Gastroesophageal sphincter (tissue), 3 donors: Measurements from ENCODE around the gene PLCG2.

Experiments used
- EP300 ChIP-seq: sonication (generic); formaldehyde crosslinking; IDR thresholded peaks from one replicate; pipeline ENCODE4 v1.6.1; 2017; ENCODE audit warnings: antibody characterized with exemption, mild to moderate bottlenecking
- POLR2A ChIP-seq, 2 donors: fragments of 450-650 bp; IDR thresholded peaks; one replicate each; pipeline ENCODE4 v1.6.1; 2017; ENCODE audit warnings: antibody characterized with exemption in 2 of 2, mild to moderate bottlenecking in 2 of 2, moderate library complexity in 1 of 2
- POLR2AphosphoS5 ChIP-seq: sonication (generic); formaldehyde crosslinking; IDR thresholded peaks from one replicate; pipeline ENCODE4 v1.6.1; 2017; ENCODE audit warnings: antibody characterized with exemption
- TF ChIP-seq, protein P1 (sequence below), 4 experiments: fragments of 200-600 bp in 2 of 4; fragments of 450-650 bp in 2 of 4; sonication (generic) in 1 of 4; IDR thresholded peaks; one replicate each; pipeline ENCODE4 v1.5.1; 2017 to 2019; ENCODE audit warnings: antibody characterized with exemption in 4 of 4, mild to moderate bottlenecking in 2 of 4, moderate library complexity in 2 of 4

DNA sequence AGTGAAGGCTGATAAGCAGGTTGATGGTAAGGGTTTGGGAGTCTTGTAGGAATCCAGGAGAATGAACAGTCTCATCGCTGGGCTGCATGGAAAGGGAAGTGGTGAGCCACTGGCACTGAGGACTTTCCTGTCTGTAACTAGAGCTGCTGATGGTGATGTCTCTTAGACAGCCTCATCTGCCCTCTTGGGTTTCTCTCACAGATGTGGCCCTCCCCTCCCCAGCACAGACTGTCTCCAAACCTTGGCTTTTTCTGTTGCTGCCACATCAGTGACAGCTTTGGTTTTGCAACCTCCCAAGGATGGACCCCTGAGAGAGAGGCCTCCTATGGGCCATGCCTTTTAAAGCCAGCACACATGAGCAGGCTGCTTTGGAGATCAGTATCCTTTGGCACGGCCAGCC, 16.9 kb downstream of the PLCG2 start:
- TF ChIP-seq, protein P1, sequence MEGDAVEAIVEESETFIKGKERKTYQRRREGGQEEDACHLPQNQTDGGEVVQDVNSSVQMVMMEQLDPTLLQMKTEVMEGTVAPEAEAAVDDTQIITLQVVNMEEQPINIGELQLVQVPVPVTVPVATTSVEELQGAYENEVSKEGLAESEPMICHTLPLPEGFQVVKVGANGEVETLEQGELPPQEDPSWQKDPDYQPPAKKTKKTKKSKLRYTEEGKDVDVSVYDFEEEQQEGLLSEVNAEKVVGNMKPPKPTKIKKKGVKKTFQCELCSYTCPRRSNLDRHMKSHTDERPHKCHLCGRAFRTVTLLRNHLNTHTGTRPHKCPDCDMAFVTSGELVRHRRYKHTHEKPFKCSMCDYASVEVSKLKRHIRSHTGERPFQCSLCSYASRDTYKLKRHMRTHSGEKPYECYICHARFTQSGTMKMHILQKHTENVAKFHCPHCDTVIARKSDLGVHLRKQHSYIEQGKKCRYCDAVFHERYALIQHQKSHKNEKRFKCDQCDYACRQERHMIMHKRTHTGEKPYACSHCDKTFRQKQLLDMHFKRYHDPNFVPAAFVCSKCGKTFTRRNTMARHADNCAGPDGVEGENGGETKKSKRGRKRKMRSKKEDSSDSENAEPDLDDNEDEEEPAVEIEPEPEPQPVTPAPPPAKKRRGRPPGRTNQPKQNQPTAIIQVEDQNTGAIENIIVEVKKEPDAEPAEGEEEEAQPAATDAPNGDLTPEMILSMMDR (IDR thresholded peaks at IDR 0.05): no peak
- TF ChIP-seq POLR2A (IDR thresholded peaks at IDR 0.05) (no peak), POLR2AphosphoS5 (no peak), EP300 (no peak)
